Keratinocyte (primary cell): ENCODE measurements around the gene TMEM132C. TPM values are rescaled to one million over a fixed set of nuclear protein-coding genes. Genes with fewer than 3 reads are reported as not detected.

Experiments used
- DNase-seq: peaks from one replicate; pipeline ENCODE4 v3.0.0-alpha.2; 2011; ENCODE audit warnings: low read depth, missing footprints, low spot score
- FAIRE-seq: peaks from 2 replicates; lab custom pipeline; 2011; peaks lifted over from hg19 to GRCh38; lab: Jason Lieb, UNC
- H2AFZ ChIP-seq: 2 replicates; pipeline ENCODE4 v1.6.0; 2012; ENCODE audit warnings: low read length, control low read depth, inconsistent platforms; ENCODE audit not compliant: control insufficient read depth
- H3K27ac ChIP-seq: 2 replicates; pipeline ENCODE4 v1.5.1; 2011; ENCODE audit warnings: low read length; ENCODE audit not compliant: control insufficient read depth, insufficient read depth
- H3K27me3 ChIP-seq: 3 replicates; pipeline ENCODE4 v1.6.0; 2011; ENCODE audit warnings: low read length; ENCODE audit not compliant: control insufficient read depth, insufficient read depth; ENCODE audit errors: extremely low read depth
- H3K36me3 ChIP-seq, 2 experiments: 2 replicates in 1 of 2; 3 replicates in 1 of 2; pipeline ENCODE4 v1.5.1; 2011; ENCODE audit warnings: low read length in 2 of 2, mild to moderate bottlenecking in 1 of 2; ENCODE audit not compliant: control insufficient read depth in 2 of 2, insufficient read depth in 2 of 2; ENCODE audit errors: extremely low read depth in 1 of 2
- H3K4me1 ChIP-seq: 3 replicates; pipeline ENCODE4 v1.5.1; 2011; ENCODE audit warnings: low read length; ENCODE audit not compliant: control insufficient read depth, insufficient read depth; ENCODE audit errors: extremely low read depth
- H3K4me2 ChIP-seq: 3 replicates; pipeline ENCODE4 v1.6.0; 2011; ENCODE audit warnings: low read depth, low read length; ENCODE audit not compliant: control insufficient read depth, insufficient read depth; ENCODE audit errors: extremely low read depth
- H3K4me3 ChIP-seq, 3 experiments: fragments of 200-600 bp in 1 of 3; sonication (generic) in 1 of 3; 2 replicates in 2 of 3; 3 replicates in 1 of 3; pipeline ENCODE4 v1.5.1; 2011 to 2016; ENCODE audit warnings: low read length in 3 of 3, mild to moderate bottlenecking in 3 of 3, control low read depth in 2 of 3, inconsistent platforms in 1 of 3, low read depth in 1 of 3, mixed read lengths in 1 of 3, mixed run types in 1 of 3, moderate library complexity in 1 of 3; ENCODE audit not compliant: control insufficient read depth in 2 of 3, insufficient read depth in 2 of 3; ENCODE audit errors: extremely low read depth in 1 of 3
- H3K79me2 ChIP-seq: 2 replicates; pipeline ENCODE4 v1.6.0; 2012; ENCODE audit warnings: low read length; ENCODE audit not compliant: control insufficient read depth, insufficient read depth
- H3K9ac ChIP-seq: 3 replicates; pipeline ENCODE4 v1.6.0; 2011; ENCODE audit warnings: low read length; ENCODE audit not compliant: control insufficient read depth, insufficient read depth; ENCODE audit errors: extremely low read depth
- H3K9me1 ChIP-seq: 3 replicates; pipeline ENCODE4 v1.6.0; 2011; ENCODE audit warnings: low read length; ENCODE audit not compliant: control insufficient read depth, insufficient read depth; ENCODE audit errors: extremely low read depth
- H3K9me3 ChIP-seq: 2 replicates; pipeline ENCODE4 v1.5.1; 2012; ENCODE audit warnings: low read depth, low read length; ENCODE audit not compliant: control insufficient read depth
- H4K20me1 ChIP-seq: 3 replicates; pipeline ENCODE4 v1.6.0; 2011; ENCODE audit warnings: low read length; ENCODE audit not compliant: control insufficient read depth, insufficient read depth; ENCODE audit errors: extremely low read depth
- EZH2 ChIP-seq: IDR thresholded peaks from one replicate; pipeline ENCODE4 v1.6.1; 2012; ENCODE audit warnings: inconsistent platforms, mild to moderate bottlenecking, low read length, moderate library complexity
- dilution Hi-C: fragments of 300-500 bp; cut with MboI; formaldehyde crosslinking; loops from one replicate; pipeline ENCODE4 v1.7.0; 2020; ENCODE audit warnings: low sequenced_read_pairs; ENCODE audit not compliant: extremely low pct_ligation_motif_present
- polyA plus RNA-seq, 5 experiments: library from polyadenylated mRNA; depleted of rRNA in 3 of 5; stranded (reverse) in 3 of 5; stranded (forward) in 1 of 5; unstranded in 1 of 5; fragments of >200 nt; gene quantifications; 1 replicate in 1 of 5; 2 replicates in 3 of 5; 3 replicates in 1 of 5; pipeline versions ENCODE4 v1.2.1 to v1.2.3, GENCODE V29; 2011 to 2012; ENCODE audit warnings: missing spikeins in 2 of 5, low read depth in 1 of 5, low replicate concordance in 1 of 5
- TF ChIP-seq, protein P1 (sequence below), 3 experiments: IDR thresholded peaks in 1 of 3; conservative IDR thresholded peaks in 1 of 3; optimal IDR thresholded peaks in 1 of 3; 2 replicates in 2 of 3; 3 replicates in 1 of 3; pipeline versions ENCODE3 to v1.5.1; 2011; ENCODE audit warnings: low read length in 3 of 3, mild to moderate bottlenecking in 3 of 3, moderate library complexity in 2 of 3, control low read depth in 1 of 3, inconsistent platforms in 1 of 3; ENCODE audit not compliant: insufficient read depth in 2 of 3; ENCODE audit errors: extremely low read depth in 1 of 3

Gene TMEM132C
- polyA plus RNA-seq, 1 donor (not counting 4 experiments of a cell fraction or from before 2014, with no cell fraction given), result not detected

DNA sequence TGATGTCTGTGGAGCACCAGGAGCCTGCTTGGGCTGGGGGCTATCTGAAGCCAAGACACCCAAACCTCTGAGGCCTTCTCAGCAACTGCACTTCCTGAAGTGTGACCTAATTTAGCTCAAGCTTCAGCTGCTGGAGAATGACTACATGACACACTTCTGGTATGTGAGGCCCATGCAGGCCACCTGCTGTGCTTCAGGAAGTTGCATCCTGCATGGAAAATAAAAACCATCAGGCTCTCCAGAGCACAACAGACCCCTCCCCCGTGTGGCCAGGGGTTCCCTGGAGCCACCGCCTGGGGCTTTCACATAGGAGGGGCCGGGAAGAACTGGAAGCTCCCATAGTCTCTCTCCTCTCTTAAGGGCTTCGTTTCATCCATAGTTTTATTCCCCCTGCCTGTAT lies 339.1 kb downstream of the TMEM132C start:
- peaks cover 11% of the 10 kb centered on the region for H3K9me3 ChIP-seq
- no peak overlapping the region for H3K9ac ChIP-seq
- no peak for TF ChIP-seq EZH2
- TF ChIP-seq, protein P1, sequence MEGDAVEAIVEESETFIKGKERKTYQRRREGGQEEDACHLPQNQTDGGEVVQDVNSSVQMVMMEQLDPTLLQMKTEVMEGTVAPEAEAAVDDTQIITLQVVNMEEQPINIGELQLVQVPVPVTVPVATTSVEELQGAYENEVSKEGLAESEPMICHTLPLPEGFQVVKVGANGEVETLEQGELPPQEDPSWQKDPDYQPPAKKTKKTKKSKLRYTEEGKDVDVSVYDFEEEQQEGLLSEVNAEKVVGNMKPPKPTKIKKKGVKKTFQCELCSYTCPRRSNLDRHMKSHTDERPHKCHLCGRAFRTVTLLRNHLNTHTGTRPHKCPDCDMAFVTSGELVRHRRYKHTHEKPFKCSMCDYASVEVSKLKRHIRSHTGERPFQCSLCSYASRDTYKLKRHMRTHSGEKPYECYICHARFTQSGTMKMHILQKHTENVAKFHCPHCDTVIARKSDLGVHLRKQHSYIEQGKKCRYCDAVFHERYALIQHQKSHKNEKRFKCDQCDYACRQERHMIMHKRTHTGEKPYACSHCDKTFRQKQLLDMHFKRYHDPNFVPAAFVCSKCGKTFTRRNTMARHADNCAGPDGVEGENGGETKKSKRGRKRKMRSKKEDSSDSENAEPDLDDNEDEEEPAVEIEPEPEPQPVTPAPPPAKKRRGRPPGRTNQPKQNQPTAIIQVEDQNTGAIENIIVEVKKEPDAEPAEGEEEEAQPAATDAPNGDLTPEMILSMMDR (optimal IDR thresholded peaks at IDR 0.05 in 1 of 3, IDR thresholded peaks at IDR 0.05 in 1 of 3, conservative IDR thresholded peaks at IDR 0.05 in 1 of 3; ENCODE audit: extremely low read depth in 1 of 3, insufficient read depth in 2 of 3, low read length in 3 of 3), result no peak
- no peak overlapping the region for H2AFZ ChIP-seq
- no peaks in the 10 kb centered on the region for H4K20me1 ChIP-seq
- DNase-seq (no peak), FAIRE-seq (no peak)
- no peaks in the 10 kb centered on the region for H3K4me1 ChIP-seq
- H3K27me3 ChIP-seq, result no peaks in the 10 kb centered on the region
- H3K4me3 ChIP-seq, result no peak overlapping the region
- H3K79me2 ChIP-seq, result no peaks in the 10 kb centered on the region
- H3K36me3 ChIP-seq, result no peaks in the 10 kb centered on the region
- no peaks in the 10 kb centered on the region for H3K9me1 ChIP-seq
- no peak overlapping the region for H3K4me2 ChIP-seq
- dilution Hi-C loops, result no loop called here
- H3K27ac ChIP-seq, result no peak overlapping the region

DNA sequence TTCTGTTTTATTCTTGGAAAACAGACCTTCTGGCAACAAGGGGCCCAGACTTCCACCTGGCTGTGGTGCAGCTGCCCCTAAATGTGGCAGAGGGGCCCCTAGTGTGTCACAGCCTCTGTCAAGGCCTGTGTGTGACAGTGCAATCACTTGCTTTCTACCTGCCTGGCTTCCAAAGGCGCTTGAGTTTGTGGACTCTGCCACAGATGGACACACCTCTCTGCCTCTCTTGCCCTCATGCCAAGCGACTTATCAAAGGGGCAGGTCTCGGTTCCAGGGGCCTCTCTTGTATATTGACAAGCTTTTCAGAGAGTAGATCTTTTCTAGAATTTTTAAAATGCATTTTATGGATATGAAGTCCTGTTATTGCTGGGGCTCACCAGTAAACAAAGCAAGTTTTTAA lies 339.6 kb downstream of the TMEM132C start:
- FAIRE-seq, result no peak

More for the DNA sequence above, 339.6 kb downstream of the TMEM132C start:
- Histone ChIP-seq H3K4me2 (no peak overlapping the region), H3K27ac (no peak overlapping the region), H3K9ac (no peak overlapping the region), H4K20me1 (no peaks in the 10 kb centered on the region), H3K4me3 (no peak overlapping the region), H3K9me3 (peaks cover 6% of the 10 kb centered on the region), H3K36me3 (no peaks in the 10 kb centered on the region), H2AFZ (no peak overlapping the region), H3K79me2 (no peaks in the 10 kb centered on the region), H3K4me1 (no peaks in the 10 kb centered on the region), H3K9me1 (no peaks in the 10 kb centered on the region), H3K27me3 (no peaks in the 10 kb centered on the region)
- dilution Hi-C loops, result no loop called here
- DNase-seq, result no peak
- TF ChIP-seq, protein P1 (optimal IDR thresholded peaks at IDR 0.05 in 1 of 3, IDR thresholded peaks at IDR 0.05 in 1 of 3, conservative IDR thresholded peaks at IDR 0.05 in 1 of 3; ENCODE audit: extremely low read depth in 1 of 3, insufficient read depth in 2 of 3, low read length in 3 of 3), result no peak
- no peak for TF ChIP-seq EZH2
